A549 (cell line): Measurements from ENCODE around the gene STIMATE.

Source experiments
- JUN ChIP-seq, 2 experiments: fragments of >200 bp; sonication (Bioruptor Twin); formaldehyde crosslinking; IDR thresholded peaks; 2 replicates in 1 of 2; 3 replicates in 1 of 2; pipeline ENCODE4 v1.6.1; 2016 to 2017
- MAX ChIP-seq: IDR thresholded peaks from 2 replicates; pipeline ENCODE4 v1.6.1; 2012
- MAZ ChIP-seq: fragments of 150-350 bp; IDR thresholded peaks from 2 replicates; pipeline ENCODE4 v1.6.1; 2014; ENCODE audit warnings: antibody characterized with exemption, low read depth, low read length, borderline replicate concordance
- NPAS2 ChIP-seq: fragments of 250-450 bp; sonication (Bioruptor Pico); IDR thresholded peaks from 2 replicates; pipeline ENCODE4 v1.8.0; 2022; ENCODE audit warnings: mild to moderate bottlenecking, moderate library complexity, borderline replicate concordance
- NR3C1 ChIP-seq: fragments of >200 bp; sonication (Bioruptor Twin); formaldehyde crosslinking; IDR thresholded peaks from 3 replicates; pipeline ENCODE4 v1.6.1; 2017
- POLR2A ChIP-seq: IDR thresholded peaks from 2 replicates; pipeline ENCODE4 v1.6.1; 2012; ENCODE audit warnings: mild to moderate bottlenecking, low read length
- REST ChIP-seq: fragments of 200-600 bp; sonication (generic); IDR thresholded peaks from 2 replicates; pipeline ENCODE4 v1.6.1; 2016; ENCODE audit warnings: antibody characterized with exemption, mild to moderate bottlenecking, moderate library complexity
- TF ChIP-seq, protein P1 (sequence below): fragments of >200 bp; sonication (Bioruptor Twin); formaldehyde crosslinking; IDR thresholded peaks from 3 replicates; pipeline ENCODE4 v1.5.1; 2016

DNA sequence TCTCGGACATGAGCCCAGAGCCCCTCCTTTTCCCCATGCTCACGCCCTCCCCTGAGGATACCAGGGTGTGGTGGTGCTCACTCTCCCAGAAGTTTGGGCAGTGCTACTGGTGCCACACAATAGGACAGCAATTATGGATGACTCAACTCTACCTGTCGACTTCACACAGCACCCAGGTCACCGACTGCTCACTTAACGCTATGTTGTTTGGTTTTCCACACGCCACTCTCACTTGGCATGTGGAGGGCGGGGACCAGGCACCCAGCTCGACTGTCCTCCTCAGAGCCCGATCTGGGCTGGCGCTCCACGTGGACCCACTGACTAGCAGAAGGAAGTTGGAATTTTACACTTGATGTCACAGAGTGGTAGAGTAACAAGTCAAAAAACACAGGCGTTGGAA is 30.9 kb downstream of the STIMATE start:
- TF ChIP-seq NR3C1 (no peak), POLR2A (no peak), MAX (no peak), NPAS2 (CRISPR knock-in tag) (no peak), MAZ (no peak), REST (no peak), JUN (IDR thresholded peaks at IDR 0.05) (no peak)
- TF ChIP-seq, protein P1, sequence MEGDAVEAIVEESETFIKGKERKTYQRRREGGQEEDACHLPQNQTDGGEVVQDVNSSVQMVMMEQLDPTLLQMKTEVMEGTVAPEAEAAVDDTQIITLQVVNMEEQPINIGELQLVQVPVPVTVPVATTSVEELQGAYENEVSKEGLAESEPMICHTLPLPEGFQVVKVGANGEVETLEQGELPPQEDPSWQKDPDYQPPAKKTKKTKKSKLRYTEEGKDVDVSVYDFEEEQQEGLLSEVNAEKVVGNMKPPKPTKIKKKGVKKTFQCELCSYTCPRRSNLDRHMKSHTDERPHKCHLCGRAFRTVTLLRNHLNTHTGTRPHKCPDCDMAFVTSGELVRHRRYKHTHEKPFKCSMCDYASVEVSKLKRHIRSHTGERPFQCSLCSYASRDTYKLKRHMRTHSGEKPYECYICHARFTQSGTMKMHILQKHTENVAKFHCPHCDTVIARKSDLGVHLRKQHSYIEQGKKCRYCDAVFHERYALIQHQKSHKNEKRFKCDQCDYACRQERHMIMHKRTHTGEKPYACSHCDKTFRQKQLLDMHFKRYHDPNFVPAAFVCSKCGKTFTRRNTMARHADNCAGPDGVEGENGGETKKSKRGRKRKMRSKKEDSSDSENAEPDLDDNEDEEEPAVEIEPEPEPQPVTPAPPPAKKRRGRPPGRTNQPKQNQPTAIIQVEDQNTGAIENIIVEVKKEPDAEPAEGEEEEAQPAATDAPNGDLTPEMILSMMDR = no peak
